DOHH2 (cell line): ENCODE measurements around the gene BDP1.
"Not testable (repeated sequence)": the region's sequence is repeated elsewhere in the genome, so short reads cannot be mapped to it uniquely, and the experiment has no call there.

ENCODE experiments used
- H3F3A ChIP-seq: fragments of 200-600 bp; sonication (generic), shearing (Covaris generic); 2 replicates; pipeline ENCODE4 v1.6.0; 2016; ENCODE audit warnings: antibody characterized with exemption, mild to moderate bottlenecking; ENCODE audit not compliant: control insufficient read depth, insufficient read depth
- H3K27ac ChIP-seq: fragments of 200-600 bp; sonication (generic); 2 replicates; pipeline ENCODE4 v1.5.1; 2014; ENCODE audit warnings: low read depth, mild to moderate bottlenecking, low read length, moderate library complexity
- H3K27me3 ChIP-seq: fragments of 200-600 bp; sonication (generic); 2 replicates; pipeline ENCODE4 v1.6.1; 2014; ENCODE audit warnings: mild to moderate bottlenecking, low read length, mixed read lengths; ENCODE audit not compliant: control insufficient read depth
- H3K36me3 ChIP-seq: fragments of 200-600 bp; sonication (generic); 2 replicates; pipeline ENCODE4 v1.6.1; 2014; ENCODE audit warnings: mild to moderate bottlenecking, low read length, moderate library complexity, mixed read lengths; ENCODE audit not compliant: control insufficient read depth
- H3K4me1 ChIP-seq: fragments of 200-600 bp; sonication (generic); 2 replicates; pipeline ENCODE4 v1.6.1; 2014; ENCODE audit warnings: mild to moderate bottlenecking, low read length, mixed read lengths; ENCODE audit not compliant: control insufficient read depth
- H3K4me2 ChIP-seq: fragments of 200-600 bp; sonication (generic); 2 replicates; pipeline ENCODE4 v1.6.0; 2014; ENCODE audit warnings: mild to moderate bottlenecking, low read length, moderate library complexity
- H3K4me3 ChIP-seq: fragments of 200-600 bp; sonication (generic); 2 replicates; pipeline ENCODE4 v1.5.1; 2014; ENCODE audit warnings: mild to moderate bottlenecking, low read length, mixed read lengths
- H3K79me2 ChIP-seq: fragments of 200-600 bp; sonication (generic); 2 replicates; pipeline ENCODE4 v1.6.1; 2014; ENCODE audit warnings: mild to moderate bottlenecking, low read length, mixed read lengths; ENCODE audit not compliant: control insufficient read depth
- H3K9me2 ChIP-seq: fragments of 200-600 bp; sonication (generic); replicated peaks from 2 replicates; pipeline ENCODE4 v1.6.1; 2014; ENCODE audit warnings: mild to moderate bottlenecking, low read length, mixed read lengths; ENCODE audit not compliant: control insufficient read depth
- H3K9me3 ChIP-seq: fragments of 200-600 bp; sonication (generic); 2 replicates; pipeline ENCODE4 v1.6.1; 2014; ENCODE audit warnings: antibody characterized with exemption, low read length, mixed read lengths; ENCODE audit not compliant: control insufficient read depth, insufficient read depth
- H4K20me1 ChIP-seq: fragments of 200-600 bp; sonication (generic); 2 replicates; pipeline ENCODE4 v1.6.0; 2014; ENCODE audit warnings: low read depth, mild to moderate bottlenecking, antibody characterized with exemption, low read length, moderate library complexity; ENCODE audit not compliant: control insufficient read depth, insufficient read depth
- CTCF ChIP-seq: fragments of 200-600 bp; sonication (generic); IDR thresholded peaks from one replicate; pipeline ENCODE4 v1.5.1; 2014; ENCODE audit warnings: antibody characterized with exemption, mild to moderate bottlenecking, low read depth, low read length; ENCODE audit not compliant: poor library complexity, severe bottlenecking
- EZH2phosphoT487 ChIP-seq: fragments of 200-600 bp; sonication (generic); IDR thresholded peaks from 2 replicates; pipeline ENCODE4 v1.6.1; 2017; ENCODE audit warnings: borderline replicate concordance, mild to moderate bottlenecking, antibody characterized with exemption, low read length, moderate library complexity, mixed read lengths

BDP1 gene

GRCh38 chr5:71529682-71530081 is 74.2 kb downstream of the BDP1 start:
- H3K27me3 ChIP-seq, result no peaks in the 10 kb centered on the region
- TF ChIP-seq CTCF (no peak), EZH2phosphoT487 (no peak)
- no peaks in the 10 kb centered on the region for H3K4me1 ChIP-seq
- no peaks in the 10 kb centered on the region for H4K20me1 ChIP-seq
- peaks cover 46% of the 10 kb centered on the region for H3K36me3 ChIP-seq
- no peak overlapping the region for H3K4me2 ChIP-seq
- H3F3A ChIP-seq, result no peaks in the 10 kb centered on the region
- no peaks in the 10 kb centered on the region for H3K79me2 ChIP-seq
- H3K9me2 ChIP-seq, result no peaks in the 10 kb centered on the region
- no peaks in the 10 kb centered on the region for H3K9me3 ChIP-seq
- no peak overlapping the region for H3K27ac ChIP-seq
- H3K4me3 ChIP-seq, result no peak overlapping the region

GRCh38 chr5:71533142-71533541 is 77.7 kb downstream of the BDP1 start:
- H3K4me2 ChIP-seq, result no peak overlapping the region
- H3K4me3 ChIP-seq, result no peak overlapping the region
- H3K9me3 ChIP-seq, result no peaks in the 10 kb centered on the region
- no peaks in the 10 kb centered on the region for H3F3A ChIP-seq
- no peaks in the 10 kb centered on the region for H4K20me1 ChIP-seq
- TF ChIP-seq CTCF, result no peak
- no peak for TF ChIP-seq EZH2phosphoT487
- no peaks in the 10 kb centered on the region for H3K27me3 ChIP-seq
- H3K9me2 ChIP-seq, result no peaks in the 10 kb centered on the region
- H3K36me3 ChIP-seq, result peaks cover 65% of the 10 kb centered on the region
- no peak overlapping the region for H3K27ac ChIP-seq
- H3K79me2 ChIP-seq, result no peaks in the 10 kb centered on the region
- no peaks in the 10 kb centered on the region for H3K4me1 ChIP-seq

- Histone ChIP-seq H3F3A (no peaks in the 10 kb centered on the region), H3K4me2 (no peak overlapping the region), H3K9me3 (no peaks in the 10 kb centered on the region), H3K27ac (no peak overlapping the region), H3K36me3 (peaks cover 67% of the 10 kb centered on the region), H4K20me1 (no peaks in the 10 kb centered on the region), H3K4me1 (no peaks in the 10 kb centered on the region), H3K4me3 (no peak overlapping the region), H3K9me2 (no peaks in the 10 kb centered on the region), H3K27me3 (no peaks in the 10 kb centered on the region), H3K79me2 (no peaks in the 10 kb centered on the region)
- no peak for TF ChIP-seq CTCF
- no peak for TF ChIP-seq EZH2phosphoT487
Measured at GRCh38 chr5:71533615-71534014, 78.2 kb downstream of the BDP1 start.

GRCh38 chr5:71537687-71538086 is 82.2 kb downstream of the BDP1 start:
- no peaks in the 10 kb centered on the region for H3K9me3 ChIP-seq
- peaks cover 78% of the 10 kb centered on the region for H3K36me3 ChIP-seq
- no peaks in the 10 kb centered on the region for H3F3A ChIP-seq
- H3K4me1 ChIP-seq, result no peaks in the 10 kb centered on the region
- H3K27ac ChIP-seq, result no peak overlapping the region
- H3K27me3 ChIP-seq, result no peaks in the 10 kb centered on the region
- H3K79me2 ChIP-seq, result no peaks in the 10 kb centered on the region
- no peak overlapping the region for H3K4me2 ChIP-seq
- H4K20me1 ChIP-seq, result no peaks in the 10 kb centered on the region
- H3K9me2 ChIP-seq, result no peaks in the 10 kb centered on the region
- no peak overlapping the region for H3K4me3 ChIP-seq
- TF ChIP-seq EZH2phosphoT487, result no peak
- no peak for TF ChIP-seq CTCF

- H3K27ac ChIP-seq, H3K4me3 ChIP-seq, H3K4me2 ChIP-seq, H3F3A ChIP-seq, H3K9me2 ChIP-seq, H4K20me1 ChIP-seq, H3K79me2 ChIP-seq, H3K27me3 ChIP-seq, H3K9me3 ChIP-seq, H3K4me1 ChIP-seq: not testable (repeated sequence)
- H3K36me3 ChIP-seq, result peaks cover 66% of the 10 kb centered on the region
Measured at GRCh38 chr5:71550885-71551284, 95.4 kb downstream of the BDP1 start.
